Activated naive CD8-positive, alpha-beta T cell treated with anti-CD3 and anti-CD28 coated beads for 36 hours (primary cell): ENCODE data around the gene CXCL5. TPM values are rescaled to one million over a fixed set of nuclear protein-coding genes. Genes with fewer than 3 reads are reported as not detected.

Source experiments
- DNase-seq: peaks from one replicate; pipeline ENCODE4 v3.0.0; 2021
- H3K27ac Mint-ChIP-seq: one replicate; pipeline ENCODE4 v1.8.0; 2022; ENCODE audit warnings: mild to moderate bottlenecking, moderate library complexity, mixed read lengths
- H3K27me3 Mint-ChIP-seq: one replicate; pipeline ENCODE4 v1.8.0; 2022; ENCODE audit warnings: mild to moderate bottlenecking, mixed read lengths
- H3K36me3 Mint-ChIP-seq: one replicate; pipeline ENCODE4 v1.8.0; 2021; ENCODE audit warnings: mild to moderate bottlenecking, mixed read lengths
- H3K4me1 Mint-ChIP-seq: one replicate; pipeline ENCODE4 v1.8.0; 2021; ENCODE audit warnings: mixed read lengths
- H3K4me3 Mint-ChIP-seq: one replicate; pipeline ENCODE4 v1.8.0; 2022; ENCODE audit warnings: mild to moderate bottlenecking, moderate library complexity, mixed read lengths
- H3K9me3 Mint-ChIP-seq: one replicate; pipeline ENCODE4 v1.8.0; 2022; ENCODE audit warnings: mixed read lengths
- total RNA-seq, 2 experiments: library from RNA; stranded (reverse); gene quantifications; one replicate each; pipeline ENCODE4 v1.2.3, GENCODE V29; 2021

Gene CXCL5
- not detected for total RNA-seq

GRCh38 chr4:73998040-73999011 lies at the start of gene CXCL5:
CXCL5 (minus strand) TSS chr4:73998677; CDS start chr4:73998581, 96 bp downstream.
- Mint-ChIP-seq H3K4me3 (no peak within 1 kb of the TSS), H3K4me1 (no peaks in the 10 kb centered on the region), H3K9me3 (no peaks in the 10 kb centered on the region), H3K36me3 (no peaks in the 10 kb centered on the region), H3K27me3 (peaks cover 26% of the 10 kb centered on the region), H3K27ac (no peak within 1 kb of the TSS)
- DNase-seq, result no peak

GRCh38 chr4:74047152-74047551 lies 48.7 kb upstream of the CXCL5 start:
- Mint-ChIP-seq H3K27me3 (peaks cover 20% of the 10 kb centered on the region), H3K9me3 (peaks cover 7% of the 10 kb centered on the region), H3K27ac (no peak overlapping the region), H3K4me3 (no peak overlapping the region), H3K4me1 (no peaks in the 10 kb centered on the region), H3K36me3 (no peaks in the 10 kb centered on the region)
- DNase-seq, result no peak

GRCh38 chr4:74045772-74046171 lies 47.3 kb upstream of the CXCL5 start:
- H3K9me3 Mint-ChIP-seq, result peaks cover 7% of the 10 kb centered on the region
- H3K36me3 Mint-ChIP-seq, result no peaks in the 10 kb centered on the region
- H3K27me3 Mint-ChIP-seq, result peaks cover 30% of the 10 kb centered on the region
- no peak overlapping the region for H3K27ac Mint-ChIP-seq
- DNase-seq, result no peak
- H3K4me3 Mint-ChIP-seq, result no peak overlapping the region
- no peaks in the 10 kb centered on the region for H3K4me1 Mint-ChIP-seq

- DNase-seq, result no peak
- Mint-ChIP-seq H3K36me3 (no peaks in the 10 kb centered on the region), H3K9me3 (peaks cover 7% of the 10 kb centered on the region), H3K4me3 (no peak overlapping the region), H3K27ac (no peak overlapping the region), H3K27me3 (peaks cover 35% of the 10 kb centered on the region), H3K4me1 (no peaks in the 10 kb centered on the region)
Observed at GRCh38 chr4:74045247-74045646, 46.8 kb upstream of the CXCL5 start.

DNA sequence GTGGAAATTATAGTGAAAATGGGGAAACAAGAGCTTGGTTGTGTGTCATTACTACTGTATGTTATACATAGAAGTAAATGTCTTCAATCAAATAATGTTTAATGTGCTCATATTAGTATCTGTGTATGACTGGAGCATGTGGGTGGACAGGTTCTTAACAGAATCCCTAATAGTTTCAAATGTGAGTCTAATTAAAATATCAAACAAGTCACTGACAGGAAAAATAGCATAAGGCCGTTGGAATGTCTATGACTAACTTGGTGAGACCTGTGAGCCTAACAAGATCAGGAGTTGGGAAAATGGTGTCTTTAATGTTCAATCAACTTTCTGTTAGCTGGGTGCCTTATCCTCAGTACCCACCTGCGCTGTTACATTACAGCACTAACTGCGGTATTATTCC lies 46.2 kb upstream of the CXCL5 start:
- Mint-ChIP-seq H3K27ac (no peak overlapping the region), H3K27me3 (peaks cover 40% of the 10 kb centered on the region), H3K4me3 (no peak overlapping the region), H3K4me1 (no peaks in the 10 kb centered on the region), H3K9me3 (peaks cover 7% of the 10 kb centered on the region), H3K36me3 (no peaks in the 10 kb centered on the region)
- DNase-seq, result no peak

DNA sequence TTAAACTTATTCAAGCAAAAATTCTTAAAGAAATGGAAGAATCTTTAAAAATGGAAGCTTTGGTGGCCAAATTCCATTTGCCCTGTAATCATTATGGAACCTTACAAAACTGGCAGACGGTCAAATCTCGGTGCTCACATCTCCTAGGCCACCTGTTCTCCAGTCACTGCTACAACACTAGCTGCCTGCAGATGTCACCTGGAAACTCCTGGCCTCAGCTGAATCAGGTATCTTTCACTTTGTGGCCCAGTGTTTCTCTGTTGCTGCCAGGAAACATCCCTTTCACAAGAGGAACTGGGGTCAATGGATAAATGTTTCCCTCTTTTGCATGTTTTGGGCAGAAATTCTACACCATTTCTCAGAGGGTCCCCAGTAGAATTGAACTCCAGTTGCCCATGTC lies 44.2 kb upstream of the CXCL5 start:
- peaks cover 10% of the 10 kb centered on the region for H3K4me1 Mint-ChIP-seq

DNA sequence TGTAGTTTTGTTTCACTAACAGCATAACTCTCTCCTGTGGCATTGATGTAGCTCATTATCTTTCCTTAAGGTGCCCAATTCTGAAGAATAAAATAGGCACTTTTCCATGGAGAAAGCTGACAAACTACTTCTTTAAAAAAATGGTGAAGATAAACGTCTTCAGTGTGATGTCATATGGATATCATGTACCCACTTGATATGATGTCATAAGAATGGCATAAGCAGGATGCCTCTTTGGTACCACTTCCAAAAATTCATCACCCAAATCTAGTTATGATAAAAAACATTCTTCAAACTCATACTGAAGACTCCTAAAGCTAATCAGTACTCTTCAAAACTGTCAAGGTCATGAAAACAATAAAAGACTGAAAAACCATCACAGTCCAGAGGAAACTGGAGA lies 42.9 kb upstream of the CXCL5 start:
- Mint-ChIP-seq H3K4me3 (no peak overlapping the region), H3K4me1 (peaks cover 10% of the 10 kb centered on the region), H3K27me3 (peaks cover 65% of the 10 kb centered on the region), H3K27ac (no peak overlapping the region), H3K36me3 (no peaks in the 10 kb centered on the region), H3K9me3 (no peaks in the 10 kb centered on the region)
- DNase-seq, result no peak

More for the DNA sequence above, 44.2 kb upstream of the CXCL5 start:
- no peak overlapping the region for H3K4me3 Mint-ChIP-seq
- H3K36me3 Mint-ChIP-seq, result no peaks in the 10 kb centered on the region
- no peak for DNase-seq
- no peak overlapping the region for H3K27ac Mint-ChIP-seq
- peaks cover 7% of the 10 kb centered on the region for H3K9me3 Mint-ChIP-seq
- peaks cover 55% of the 10 kb centered on the region for H3K27me3 Mint-ChIP-seq

DNA sequence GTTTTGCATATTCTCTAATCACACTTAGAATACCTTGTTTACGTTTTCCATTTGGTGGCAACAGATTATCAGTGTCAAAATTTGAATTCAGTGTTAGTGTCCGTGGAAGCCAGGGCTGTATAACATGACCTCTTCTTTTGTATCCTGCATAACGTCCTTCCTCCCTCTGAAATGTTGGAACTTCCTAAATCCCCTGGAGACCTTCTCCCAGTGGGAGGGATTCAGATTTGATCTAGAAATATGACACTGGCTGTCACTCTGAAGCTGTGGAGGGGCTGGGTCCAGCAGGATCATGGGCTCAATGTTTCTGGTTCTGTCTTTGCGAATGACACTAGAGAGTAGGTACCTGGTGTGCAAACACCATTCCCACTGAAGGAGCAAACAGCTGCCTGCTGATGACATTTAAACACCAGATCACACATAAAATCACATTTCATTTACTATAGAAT lies 40.9 kb upstream of the CXCL5 start:
- H3K27me3 Mint-ChIP-seq, result peaks cover 72% of the 10 kb centered on the region
- no peak for DNase-seq
- peak overlapping the region; percentile 68 for H3K4me3 Mint-ChIP-seq
- peaks cover 10% of the 10 kb centered on the region for H3K4me1 Mint-ChIP-seq
- no peaks in the 10 kb centered on the region for H3K9me3 Mint-ChIP-seq
- H3K27ac Mint-ChIP-seq, result no peak overlapping the region
- H3K36me3 Mint-ChIP-seq, result no peaks in the 10 kb centered on the region

GRCh38 chr4:74038425-74039314 lies 40.2 kb upstream of the CXCL5 start, which contains the start of gene CXCL3:
CXCL3 (minus strand) TSS chr4:74038689; CDS start chr4:74038611, 78 bp downstream.
- Mint-ChIP-seq H3K4me1 (peaks cover 10% of the 10 kb centered on the region), H3K27ac (no peak within 1 kb of the TSS), H3K36me3 (no peaks in the 10 kb centered on the region), H3K4me3 (peak within 1 kb of the TSS; percentile 74), H3K9me3 (no peaks in the 10 kb centered on the region), H3K27me3 (peaks cover 70% of the 10 kb centered on the region)
- DNase-seq, result peak; percentile 20

DNA sequence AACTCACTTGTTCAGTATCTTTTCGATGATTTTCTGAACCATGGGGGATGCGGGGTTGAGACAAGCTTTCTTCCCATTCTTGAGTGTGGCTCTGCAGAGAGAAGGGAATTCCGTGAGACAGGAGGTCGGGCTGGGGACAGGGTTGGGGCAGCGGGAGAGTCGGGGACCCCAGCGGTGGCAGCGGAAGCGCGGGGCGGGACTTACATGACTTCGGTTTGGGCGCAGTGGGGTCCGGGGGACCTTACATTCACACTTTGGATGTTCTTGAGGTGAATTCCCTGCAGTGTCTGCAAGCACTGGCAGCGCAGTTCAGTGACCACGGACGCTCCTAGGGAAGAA lies 39.6 kb upstream of the CXCL5 start:
- no peaks in the 10 kb centered on the region for H3K9me3 Mint-ChIP-seq

DNA sequence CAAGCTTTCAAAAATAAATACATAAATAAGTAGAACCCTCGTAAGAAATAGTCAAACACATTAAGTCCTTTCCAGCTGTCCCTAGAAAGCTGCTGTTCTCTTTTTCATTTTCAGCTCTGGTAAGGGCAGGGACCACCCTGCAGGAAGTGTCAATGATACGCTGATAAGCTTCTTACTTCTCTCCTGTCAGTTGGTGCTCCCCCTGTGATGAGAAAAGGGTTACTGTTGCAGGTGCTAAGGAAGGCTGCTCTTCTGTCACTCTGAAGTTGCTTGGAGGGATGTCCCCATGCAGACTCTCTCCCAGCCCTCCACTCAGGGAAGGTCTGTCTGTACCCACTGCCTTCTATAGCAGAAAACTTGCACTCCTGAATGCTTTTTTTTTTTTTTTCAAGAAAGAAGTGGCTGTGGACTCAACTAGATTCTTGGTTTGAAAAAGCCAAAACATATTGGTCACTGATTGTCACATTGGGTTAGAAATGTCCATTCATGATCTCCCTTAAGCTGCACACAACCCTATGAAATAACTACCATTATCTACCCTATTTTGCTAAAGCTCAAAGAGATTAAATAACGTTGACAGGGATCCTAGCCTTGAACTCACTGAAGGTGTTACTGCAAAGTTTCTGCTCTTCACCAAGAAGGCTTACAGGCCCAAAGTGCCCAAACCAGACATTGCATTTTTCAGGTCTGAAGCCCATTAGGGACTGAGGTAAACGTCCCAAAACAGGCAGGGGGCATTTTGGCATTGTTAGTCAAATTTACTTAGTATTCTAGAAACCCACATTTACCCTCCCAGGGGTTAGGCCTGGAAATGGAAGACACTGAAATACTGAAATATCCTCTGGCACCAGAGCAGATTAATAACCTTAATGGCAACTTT lies 38.8 kb upstream of the CXCL5 start:
- Mint-ChIP-seq H3K9me3 (no peaks in the 10 kb centered on the region), H3K27me3 (peaks cover 60% of the 10 kb centered on the region), H3K36me3 (no peaks in the 10 kb centered on the region), H3K4me1 (peaks cover 10% of the 10 kb centered on the region), H3K27ac (no peak overlapping the region), H3K4me3 (no peak overlapping the region)
- DNase-seq, result no peak

More for the DNA sequence above, 39.6 kb upstream of the CXCL5 start:
- Mint-ChIP-seq H3K27ac (no peak overlapping the region), H3K27me3 (peaks cover 64% of the 10 kb centered on the region), H3K36me3 (no peaks in the 10 kb centered on the region), H3K4me3 (peak overlapping the region; percentile 74), H3K4me1 (peaks cover 10% of the 10 kb centered on the region)
- DNase-seq, result no peak

GRCh38 chr4:74033739-74034138 lies 35.3 kb upstream of the CXCL5 start:
- Mint-ChIP-seq H3K36me3 (no peaks in the 10 kb centered on the region), H3K27ac (no peak overlapping the region), H3K4me3 (no peak overlapping the region), H3K27me3 (peaks cover 30% of the 10 kb centered on the region), H3K4me1 (peaks cover 4% of the 10 kb centered on the region), H3K9me3 (no peaks in the 10 kb centered on the region)
- no peak for DNase-seq

GRCh38 chr4:74032064-74032463 lies 33.6 kb upstream of the CXCL5 start:
- Mint-ChIP-seq H3K9me3 (no peaks in the 10 kb centered on the region), H3K27ac (no peak overlapping the region), H3K36me3 (no peaks in the 10 kb centered on the region), H3K27me3 (peaks cover 21% of the 10 kb centered on the region), H3K4me1 (no peaks in the 10 kb centered on the region), H3K4me3 (no peak overlapping the region)
- no peak for DNase-seq

GRCh38 chr4:74031576-74031975 lies 33.1 kb upstream of the CXCL5 start:
- DNase-seq, result no peak
- peaks cover 17% of the 10 kb centered on the region for H3K27me3 Mint-ChIP-seq
- no peak overlapping the region for H3K27ac Mint-ChIP-seq
- no peak overlapping the region for H3K4me3 Mint-ChIP-seq
- H3K9me3 Mint-ChIP-seq, result no peaks in the 10 kb centered on the region
- no peaks in the 10 kb centered on the region for H3K4me1 Mint-ChIP-seq
- no peaks in the 10 kb centered on the region for H3K36me3 Mint-ChIP-seq
